Upper lobe of right lung (tissue), 1 donor: ENCODE measurements around the gene SH2D6. TPM values are rescaled to one million over a fixed set of nuclear protein-coding genes. Genes with fewer than 3 reads are reported as not detected.

Experiments
- ATAC-seq: fragments of 200-7000 bp; cut with Tn5 transposase; one replicate; pipeline ENCODE4 v1.9.1; 2020; ENCODE audit warnings: mild to moderate bottlenecking, moderate library complexity
- DNase-seq: peaks from one replicate; pipeline ENCODE4 v3.0.0-alpha.2; 2020
- H3K27ac ChIP-seq: fragments of 200-600 bp; one replicate; pipeline ENCODE4 v1.8.0; 2022
- H3K27me3 ChIP-seq: fragments of 200-600 bp; one replicate; pipeline ENCODE4 v1.8.0; 2022; ENCODE audit warnings: mild to moderate bottlenecking
- H3K36me3 ChIP-seq: fragments of 200-600 bp; one replicate; pipeline ENCODE4 v1.8.0; 2022
- H3K4me1 ChIP-seq: fragments of 200-600 bp; one replicate; pipeline ENCODE4 v1.8.0; 2022
- H3K4me3 ChIP-seq: fragments of 200-600 bp; one replicate; pipeline ENCODE4 v1.8.0; 2022; ENCODE audit warnings: mild to moderate bottlenecking
- H3K9me3 ChIP-seq: fragments of 200-600 bp; one replicate; pipeline ENCODE4 v1.8.0; 2022
- CTCF ChIP-seq: fragments of 200-600 bp; IDR thresholded peaks from one replicate; pipeline ENCODE4 v1.8.0; 2022; ENCODE audit warnings: antibody characterized with exemption
- intact Hi-C: fragments of 100-400 bp; cut with DNase I; formaldehyde crosslinking; loops from one replicate; pipeline ENCODE4 v1.11.0; 2022
- total RNA-seq: library from RNA; stranded (reverse); fragmentation: NEBNext Ultra II Directional; extraction: Animal tissue kit (Norgen Biotek cat#: 25700); gene quantifications from one replicate; pipeline ENCODE4 v1.2.1, GENCODE V29; 2021
- donor health status: DM: no; HTN: yes; CAD: no; lungs with severe emphysema.

The SH2D6 gene
- total RNA-seq, 1 donor from 2014 or later, result 1.0 TPM

GRCh38 chr2:85387754-85388153 is 30.8 kb upstream of the SH2D6 start:
- no peaks in the 10 kb centered on the region for H3K27me3 ChIP-seq
- H3K36me3 ChIP-seq, result peaks cover 65% of the 10 kb centered on the region
- no peak overlapping the region for H3K4me3 ChIP-seq
- DNase-seq (no peak), ATAC-seq (no peak)
- intact Hi-C loops, result no loop called here
- H3K9me3 ChIP-seq, result no peaks in the 10 kb centered on the region
- no peak overlapping the region for H3K27ac ChIP-seq
- H3K4me1 ChIP-seq, result no peaks in the 10 kb centered on the region
- TF ChIP-seq CTCF, result no peak

- Histone ChIP-seq H3K9me3 (no peaks in the 10 kb centered on the region), H3K27me3 (no peaks in the 10 kb centered on the region), H3K27ac (no peak overlapping the region), H3K4me1 (no peaks in the 10 kb centered on the region), H3K4me3 (no peak overlapping the region), H3K36me3 (peaks cover 61% of the 10 kb centered on the region)
- intact Hi-C loops, result no loop called here
- ATAC-seq (no peak), DNase-seq (no peak)
- no peak for TF ChIP-seq CTCF
Observed at GRCh38 chr2:85388878-85389538, 29.5 kb upstream of the SH2D6 start.

- Histone ChIP-seq H3K9me3 (no peaks in the 10 kb centered on the region), H3K4me3 (no peak overlapping the region), H3K27me3 (no peaks in the 10 kb centered on the region), H3K27ac (no peak overlapping the region), H3K36me3 (peaks cover 66% of the 10 kb centered on the region), H3K4me1 (peaks cover under 1% of the 10 kb centered on the region)
- ATAC-seq, result peak; percentile 80
- DNase-seq, result peak; percentile 82
- peak; percentile 67 for TF ChIP-seq CTCF
- intact Hi-C loops, result no loop called here
Observed at GRCh38 chr2:85390941-85391669, 27.4 kb upstream of the SH2D6 start.

GRCh38 chr2:85393836-85394235 is 24.7 kb upstream of the SH2D6 start:
- Histone ChIP-seq H3K4me3 (no peak overlapping the region), H3K27me3 (no peaks in the 10 kb centered on the region), H3K4me1 (peaks cover 11% of the 10 kb centered on the region), H3K27ac (no peak overlapping the region), H3K9me3 (no peaks in the 10 kb centered on the region), H3K36me3 (peaks cover 47% of the 10 kb centered on the region)
- TF ChIP-seq CTCF, result no peak
- DNase-seq, result peak; percentile 49
- intact Hi-C loops, result no loop called here
- ATAC-seq, result no peak

DNA sequence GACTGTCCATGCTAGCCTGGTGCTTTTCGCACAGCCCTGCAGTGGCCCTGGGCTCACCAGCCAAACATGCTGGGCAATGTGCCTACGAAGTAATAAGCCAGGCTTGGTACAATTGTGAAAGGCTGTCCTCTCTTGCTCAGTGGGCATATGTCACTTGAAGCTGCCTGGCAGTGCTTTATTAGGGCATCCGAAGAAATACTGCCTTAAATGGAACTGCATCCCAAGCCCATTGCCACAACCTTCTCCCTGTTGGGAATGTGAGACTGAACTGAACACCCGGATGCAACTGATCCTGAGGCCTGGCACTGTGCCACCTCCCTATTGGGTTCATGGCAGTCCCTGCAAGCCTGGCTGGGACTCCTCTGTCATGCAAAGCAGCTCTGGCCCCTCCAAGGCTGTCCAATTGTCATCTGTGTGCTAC is 24.2 kb upstream of the SH2D6 start:
- ATAC-seq, result no peak
- no peak overlapping the region for H3K27ac ChIP-seq

More for the DNA sequence above, 24.2 kb upstream of the SH2D6 start:
- Histone ChIP-seq H3K4me3 (no peak overlapping the region), H3K27me3 (no peaks in the 10 kb centered on the region), H3K4me1 (peaks cover 11% of the 10 kb centered on the region), H3K9me3 (no peaks in the 10 kb centered on the region), H3K36me3 (peaks cover 47% of the 10 kb centered on the region)
- TF ChIP-seq CTCF, result no peak
- intact Hi-C loops, result no loop called here
- peak; percentile 54 for DNase-seq
